Measurements from ENCODE around the gene TM4SF5. TPM values are rescaled to one million over a fixed set of nuclear protein-coding genes. Genes with fewer than 3 reads are reported as not detected.

The TM4SF5 gene
- total RNA-seq, 3 donors from 2014 or later (not counting 1 experiment from before 2014, with no cell fraction given), result not detected

- WGBS (ENCODE audit: insufficient coverage), result 83% methylated on average over 9 of the region's 9 CpGs
- Mint-ChIP-seq H3K36me3 (no peaks in the 10 kb centered on the region), H3K4me3 (no peak overlapping the region), H3K27ac (no peak overlapping the region), H3K4me1 (no peaks in the 10 kb centered on the region), H3K27me3 (ENCODE audit: low read depth in 2 of 2) (peaks cover 5 to 16% of the 10 kb centered on the region in 2 donors), H3K9me3 (no peaks in the 10 kb centered on the region)
- no peaks in the 10 kb centered on the region for H3K4me1 ChIP-seq (ENCODE audit: control insufficient read depth, insufficient read depth, low read length)
- H3K27me3 ChIP-seq (ENCODE audit: control insufficient read depth, insufficient read depth, low read length), result no peaks in the 10 kb centered on the region
- H3K4me3 ChIP-seq (ENCODE audit: low read length), result no peak overlapping the region
- H3K36me3 ChIP-seq (ENCODE audit: control insufficient read depth, insufficient read depth, low read length), result no peaks in the 10 kb centered on the region
- TF ChIP-seq, protein P1, sequence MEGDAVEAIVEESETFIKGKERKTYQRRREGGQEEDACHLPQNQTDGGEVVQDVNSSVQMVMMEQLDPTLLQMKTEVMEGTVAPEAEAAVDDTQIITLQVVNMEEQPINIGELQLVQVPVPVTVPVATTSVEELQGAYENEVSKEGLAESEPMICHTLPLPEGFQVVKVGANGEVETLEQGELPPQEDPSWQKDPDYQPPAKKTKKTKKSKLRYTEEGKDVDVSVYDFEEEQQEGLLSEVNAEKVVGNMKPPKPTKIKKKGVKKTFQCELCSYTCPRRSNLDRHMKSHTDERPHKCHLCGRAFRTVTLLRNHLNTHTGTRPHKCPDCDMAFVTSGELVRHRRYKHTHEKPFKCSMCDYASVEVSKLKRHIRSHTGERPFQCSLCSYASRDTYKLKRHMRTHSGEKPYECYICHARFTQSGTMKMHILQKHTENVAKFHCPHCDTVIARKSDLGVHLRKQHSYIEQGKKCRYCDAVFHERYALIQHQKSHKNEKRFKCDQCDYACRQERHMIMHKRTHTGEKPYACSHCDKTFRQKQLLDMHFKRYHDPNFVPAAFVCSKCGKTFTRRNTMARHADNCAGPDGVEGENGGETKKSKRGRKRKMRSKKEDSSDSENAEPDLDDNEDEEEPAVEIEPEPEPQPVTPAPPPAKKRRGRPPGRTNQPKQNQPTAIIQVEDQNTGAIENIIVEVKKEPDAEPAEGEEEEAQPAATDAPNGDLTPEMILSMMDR (IDR thresholded peaks at IDR 0.05), result no peak
- DNase-seq (no peak), ATAC-seq (no peak)
- H3K27ac ChIP-seq (ENCODE audit: low read length), result peak overlapping the region; percentile 11
- intact Hi-C loops (cut with micrococcal nuclease), result no loop called here
- H3K9me3 ChIP-seq (ENCODE audit: control insufficient read depth, insufficient read depth, low read length), result no peaks in the 10 kb centered on the region
These were observed 5.0 kb upstream of the TM4SF5 start for GRCh38 chr17:4766723-4767122.

- H3K9me3 Mint-ChIP-seq, result no peaks in the 10 kb centered on the region
- peaks cover 5 to 16% of the 10 kb centered on the region in 2 donors for H3K27me3 Mint-ChIP-seq (ENCODE audit: low read depth in 2 of 2)
- TF ChIP-seq, protein P1 (IDR thresholded peaks at IDR 0.05), result no peak
- H3K4me1 ChIP-seq (ENCODE audit: control insufficient read depth, insufficient read depth, low read length), result no peaks in the 10 kb centered on the region
- H3K27ac ChIP-seq (ENCODE audit: low read length), result no peak overlapping the region
- H3K27me3 ChIP-seq (ENCODE audit: control insufficient read depth, insufficient read depth, low read length), result no peaks in the 10 kb centered on the region
- H3K36me3 ChIP-seq (ENCODE audit: control insufficient read depth, insufficient read depth, low read length), result no peaks in the 10 kb centered on the region
- no peak overlapping the region for H3K4me3 ChIP-seq (ENCODE audit: low read length)
- no peaks in the 10 kb centered on the region for H3K36me3 Mint-ChIP-seq
- DNase-seq, result no peak
- WGBS (ENCODE audit: insufficient coverage), result 87% methylated on average over 6 of the region's 6 CpGs
- peak in 1 of 3 donors; percentile 15 for ATAC-seq
- H3K27ac Mint-ChIP-seq, result peak overlapping the region in 1 of 2 donors; percentile 21
- H3K4me1 Mint-ChIP-seq, result no peaks in the 10 kb centered on the region
- no peaks in the 10 kb centered on the region for H3K9me3 ChIP-seq (ENCODE audit: control insufficient read depth, insufficient read depth, low read length)
- H3K4me3 Mint-ChIP-seq, result no peak overlapping the region
- intact Hi-C loops (cut with micrococcal nuclease), result no loop called here
These were observed 3.4 kb upstream of the TM4SF5 start for GRCh38 chr17:4768298-4768697.

DNA sequence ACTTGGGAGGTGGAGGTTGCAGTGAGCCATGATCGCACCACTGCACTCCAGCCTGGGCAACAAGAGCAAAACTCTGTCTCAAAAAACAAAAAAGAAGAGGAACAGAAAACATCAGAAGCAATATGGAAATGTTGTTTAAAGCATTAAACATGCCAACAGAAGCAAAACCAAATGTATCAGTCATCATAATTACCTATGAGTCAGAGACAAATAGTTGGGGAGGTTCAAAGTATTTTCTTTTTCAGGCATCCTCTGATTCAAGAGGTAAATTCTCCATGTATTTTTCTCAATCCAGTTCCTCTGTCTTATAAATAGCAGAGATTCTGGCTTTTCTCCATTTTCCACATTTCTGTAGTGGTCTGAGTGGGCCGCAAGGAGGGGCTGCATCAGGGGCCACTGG lies 2.1 kb upstream of the TM4SF5 start:
- Histone ChIP-seq H3K27me3 (ENCODE audit: control insufficient read depth, insufficient read depth, low read length) (no peaks in the 10 kb centered on the region), H3K4me1 (ENCODE audit: control insufficient read depth, insufficient read depth, low read length) (no peaks in the 10 kb centered on the region), H3K36me3 (ENCODE audit: control insufficient read depth, insufficient read depth, low read length) (no peaks in the 10 kb centered on the region), H3K27ac (ENCODE audit: low read length) (no peak overlapping the region), H3K4me3 (ENCODE audit: low read length) (no peak overlapping the region), H3K9me3 (ENCODE audit: control insufficient read depth, insufficient read depth, low read length) (no peaks in the 10 kb centered on the region)
- no peak overlapping the region for H3K4me3 Mint-ChIP-seq
- 97% methylated on average over 2 of the region's 2 CpGs for WGBS (ENCODE audit: insufficient coverage)
- no peak overlapping the region for H3K27ac Mint-ChIP-seq
- TF ChIP-seq, protein P1 (IDR thresholded peaks at IDR 0.05), result no peak
- H3K36me3 Mint-ChIP-seq, result no peaks in the 10 kb centered on the region
- H3K4me1 Mint-ChIP-seq, result no peaks in the 10 kb centered on the region
- no peak for ATAC-seq
- no peak for DNase-seq
- H3K9me3 Mint-ChIP-seq, result no peaks in the 10 kb centered on the region
- H3K27me3 Mint-ChIP-seq (ENCODE audit: low read depth in 2 of 2), result peaks cover 5 to 16% of the 10 kb centered on the region in 2 donors
- intact Hi-C loops (cut with micrococcal nuclease), result no loop called here

- DNase-seq, result no peak
- Mint-ChIP-seq H3K9me3 (no peaks in the 10 kb centered on the region), H3K4me3 (no peak overlapping the region), H3K4me1 (no peaks in the 10 kb centered on the region), H3K27ac (no peak overlapping the region), H3K36me3 (no peaks in the 10 kb centered on the region), H3K27me3 (ENCODE audit: low read depth in 2 of 2) (peaks cover 5 to 20% of the 10 kb centered on the region in 2 donors)
- Histone ChIP-seq H3K27ac (ENCODE audit: low read length) (no peak overlapping the region), H3K27me3 (ENCODE audit: control insufficient read depth, insufficient read depth, low read length) (no peaks in the 10 kb centered on the region), H3K4me3 (ENCODE audit: low read length) (no peak overlapping the region), H3K4me1 (ENCODE audit: control insufficient read depth, insufficient read depth, low read length) (no peaks in the 10 kb centered on the region), H3K9me3 (ENCODE audit: control insufficient read depth, insufficient read depth, low read length) (no peaks in the 10 kb centered on the region), H3K36me3 (ENCODE audit: control insufficient read depth, insufficient read depth, low read length) (no peaks in the 10 kb centered on the region)
- WGBS (ENCODE audit: insufficient coverage), result 87% methylated on average over 10 of the region's 10 CpGs
- TF ChIP-seq, protein P1 (IDR thresholded peaks at IDR 0.05), result no peak
- ATAC-seq, result no peak
- intact Hi-C loops (cut with micrococcal nuclease), result no loop called here
These were observed 538 bp downstream of the TM4SF5 start for GRCh38 chr17:4772235-4772613.
